Endodermal cell (in vitro differentiated cells): Measurements from ENCODE around the gene ARL5A. TPM values are rescaled to one million over a fixed set of nuclear protein-coding genes. Genes with fewer than 3 reads are reported as not detected.

Experiments
- DNase-seq: peaks from one replicate; pipeline ENCODE4 v3.0.0-alpha.2; 2017
- H3K27ac ChIP-seq: 2 replicates; pipeline ENCODE4 v1.5.1; 2013; ENCODE audit warnings: mild to moderate bottlenecking, low read depth, low read length, moderate library complexity
- H3K27me3 ChIP-seq: 2 replicates; pipeline ENCODE4 v1.6.1; 2013; ENCODE audit warnings: mild to moderate bottlenecking, low read length, moderate library complexity; ENCODE audit not compliant: insufficient read depth, control insufficient read depth, poor library complexity, severe bottlenecking
- H3K36me3 ChIP-seq: 2 replicates; pipeline ENCODE4 v1.7.0; 2013; ENCODE audit warnings: mild to moderate bottlenecking, low read length, moderate library complexity; ENCODE audit not compliant: control insufficient read depth, insufficient read depth
- H3K4me1 ChIP-seq: one replicate; pipeline ENCODE4 v1.7.0; 2013; ENCODE audit warnings: low read length; ENCODE audit not compliant: control insufficient read depth, insufficient read depth
- H3K4me3 ChIP-seq: 2 replicates; pipeline ENCODE4 v1.5.1; 2013; ENCODE audit warnings: mild to moderate bottlenecking, low read length, moderate library complexity
- H3K9ac ChIP-seq: 2 replicates; pipeline ENCODE4 v1.6.1; 2013; ENCODE audit warnings: mild to moderate bottlenecking, low read length, moderate library complexity; ENCODE audit not compliant: poor library complexity, severe bottlenecking; ENCODE audit errors: extremely low read depth
- H3K9me3 ChIP-seq: 2 replicates; pipeline ENCODE4 v1.6.1; 2013; ENCODE audit warnings: mild to moderate bottlenecking, low read length, moderate library complexity; ENCODE audit not compliant: control insufficient read depth
- H3K27ac Mint-ChIP-seq: 2 replicates; pipeline ENCODE4 v1.8.0; 2020; ENCODE audit warnings: mixed read lengths
- H3K27me3 Mint-ChIP-seq: 2 replicates; pipeline ENCODE4 v1.8.0; 2021; ENCODE audit warnings: mild to moderate bottlenecking, mixed read lengths; ENCODE audit not compliant: insufficient read depth
- H3K36me3 Mint-ChIP-seq: 2 replicates; pipeline ENCODE4 v1.8.0; 2020; ENCODE audit warnings: low read depth, mixed read lengths
- H3K4me1 Mint-ChIP-seq: 2 replicates; pipeline ENCODE4 v1.8.0; 2020; ENCODE audit warnings: mixed read lengths
- H3K4me3 Mint-ChIP-seq: 2 replicates; pipeline ENCODE4 v1.8.0; 2020; ENCODE audit warnings: mild to moderate bottlenecking, moderate library complexity, mixed read lengths
- H3K9me3 Mint-ChIP-seq: 2 replicates; pipeline ENCODE4 v1.8.0; 2020; ENCODE audit warnings: mild to moderate bottlenecking, mixed read lengths
- WGBS, 2 experiments: methylation state at CpG; one replicate each; pipeline versions ENCODE4 v1.1.5 to v1.1.7; 2013; ENCODE audit warnings: missing lambda C conversion rate in 2 of 2, mixed read lengths in 1 of 2; ENCODE audit not compliant: insufficient coverage in 1 of 2, insufficient read length in 1 of 2; 5-methylcytosine and 5-hydroxymethylcytosine counted together
- total RNA-seq, 2 donors: library from RNA; stranded (reverse); fragmentation: NEBNext Ultra II Directional in 1 of 2; extraction: Animal tissue kit (Norgen Biotek cat#: 25700) in 1 of 2; gene quantifications; 2 replicates in 1 of 2; 3 replicates in 1 of 2; pipeline ENCODE4 v1.2.1, GENCODE V29; 2021
- TF ChIP-seq, protein P1 (sequence below): fragments of 200-600 bp; sonication (generic); conservative IDR thresholded peaks from 2 replicates; pipeline ENCODE4 v1.5.0; 2021; ENCODE audit warnings: antibody characterized with exemption, mild to moderate bottlenecking

Gene ARL5A
- total RNA-seq, 2 donors from 2014 or later: 72.2 to 77.1 TPM

DNA sequence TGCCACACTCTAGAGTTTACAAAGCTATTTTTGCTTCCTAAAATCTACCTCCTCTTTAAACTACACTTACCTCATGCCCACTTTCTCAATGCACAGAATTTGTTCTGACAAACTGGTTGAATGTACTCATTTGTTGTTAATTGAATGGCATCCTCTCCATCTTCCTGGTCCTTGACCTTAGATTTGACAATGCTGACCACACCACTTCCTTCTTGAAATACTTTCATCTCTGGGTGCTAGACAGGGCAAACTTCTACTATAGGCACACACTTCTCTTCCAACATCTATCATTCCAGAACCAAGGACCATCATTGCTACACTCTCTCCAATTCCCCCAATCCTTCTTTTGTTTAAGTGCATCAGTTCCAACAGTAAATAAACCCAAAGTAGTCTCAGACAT lies 22.3 kb downstream of the ARL5A start:
- TF ChIP-seq, protein P1, sequence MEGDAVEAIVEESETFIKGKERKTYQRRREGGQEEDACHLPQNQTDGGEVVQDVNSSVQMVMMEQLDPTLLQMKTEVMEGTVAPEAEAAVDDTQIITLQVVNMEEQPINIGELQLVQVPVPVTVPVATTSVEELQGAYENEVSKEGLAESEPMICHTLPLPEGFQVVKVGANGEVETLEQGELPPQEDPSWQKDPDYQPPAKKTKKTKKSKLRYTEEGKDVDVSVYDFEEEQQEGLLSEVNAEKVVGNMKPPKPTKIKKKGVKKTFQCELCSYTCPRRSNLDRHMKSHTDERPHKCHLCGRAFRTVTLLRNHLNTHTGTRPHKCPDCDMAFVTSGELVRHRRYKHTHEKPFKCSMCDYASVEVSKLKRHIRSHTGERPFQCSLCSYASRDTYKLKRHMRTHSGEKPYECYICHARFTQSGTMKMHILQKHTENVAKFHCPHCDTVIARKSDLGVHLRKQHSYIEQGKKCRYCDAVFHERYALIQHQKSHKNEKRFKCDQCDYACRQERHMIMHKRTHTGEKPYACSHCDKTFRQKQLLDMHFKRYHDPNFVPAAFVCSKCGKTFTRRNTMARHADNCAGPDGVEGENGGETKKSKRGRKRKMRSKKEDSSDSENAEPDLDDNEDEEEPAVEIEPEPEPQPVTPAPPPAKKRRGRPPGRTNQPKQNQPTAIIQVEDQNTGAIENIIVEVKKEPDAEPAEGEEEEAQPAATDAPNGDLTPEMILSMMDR: no peak
- Mint-ChIP-seq H3K27ac (no peak overlapping the region), H3K9me3 (no peaks in the 10 kb centered on the region), H3K36me3 (peaks cover 29% of the 10 kb centered on the region), H3K4me1 (no peaks in the 10 kb centered on the region), H3K27me3 (no peaks in the 10 kb centered on the region), H3K4me3 (no peak overlapping the region)
- Histone ChIP-seq H3K9me3 (no peaks in the 10 kb centered on the region), H3K9ac (no peak overlapping the region), H3K27ac (no peak overlapping the region), H3K27me3 (no peaks in the 10 kb centered on the region), H3K4me3 (no peak overlapping the region), H3K4me1 (no peaks in the 10 kb centered on the region), H3K36me3 (peaks cover 83% of the 10 kb centered on the region)
- no peak for DNase-seq

- peaks cover 82% of the 10 kb centered on the region for H3K36me3 ChIP-seq
- H3K9me3 ChIP-seq: no peaks in the 10 kb centered on the region
- no peak for DNase-seq
- H3K27me3 ChIP-seq: no peaks in the 10 kb centered on the region
- no peak overlapping the region for H3K27ac ChIP-seq
- WGBS, 2 experiments: 85 to 100% methylated on average over 1 of the region's 1 CpG
- H3K4me1 ChIP-seq: no peaks in the 10 kb centered on the region
- H3K9ac ChIP-seq: no peak overlapping the region
- H3K36me3 Mint-ChIP-seq: peaks cover 24% of the 10 kb centered on the region
- H3K27ac Mint-ChIP-seq: no peak overlapping the region
- no peak overlapping the region for H3K4me3 Mint-ChIP-seq
- TF ChIP-seq, protein P1: no peak
- no peaks in the 10 kb centered on the region for H3K4me1 Mint-ChIP-seq
- H3K9me3 Mint-ChIP-seq: no peaks in the 10 kb centered on the region
- no peak overlapping the region for H3K4me3 ChIP-seq
- H3K27me3 Mint-ChIP-seq: no peaks in the 10 kb centered on the region
Measured at GRCh38 chr2:151805343-151805742, 22.9 kb downstream of the ARL5A start.

DNA sequence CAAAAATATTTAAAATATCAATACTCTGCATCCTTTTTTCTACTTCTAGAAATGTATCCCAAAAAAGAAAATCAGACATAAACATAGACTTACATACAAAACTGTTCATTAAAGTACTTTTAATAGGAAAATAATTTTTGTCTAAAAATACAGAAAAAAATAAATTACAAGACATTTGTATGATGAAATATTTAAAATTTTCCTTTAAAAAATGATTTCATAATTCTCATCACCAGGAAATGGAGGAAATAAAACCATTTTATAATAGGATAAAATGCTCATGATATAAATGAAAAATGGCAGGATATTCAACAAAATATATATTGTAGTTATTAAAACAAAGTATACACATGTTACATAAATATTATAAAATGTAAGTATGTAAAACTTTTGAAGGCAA lies 24.4 kb downstream of the ARL5A start:
- Mint-ChIP-seq H3K9me3 (no peaks in the 10 kb centered on the region), H3K36me3 (peaks cover 20% of the 10 kb centered on the region), H3K4me1 (no peaks in the 10 kb centered on the region), H3K4me3 (no peak overlapping the region), H3K27me3 (no peaks in the 10 kb centered on the region), H3K27ac (no peak overlapping the region)
- Histone ChIP-seq H3K27me3 (no peaks in the 10 kb centered on the region), H3K36me3 (peaks cover 81% of the 10 kb centered on the region), H3K4me3 (no peak overlapping the region), H3K27ac (no peak overlapping the region), H3K4me1 (no peaks in the 10 kb centered on the region), H3K9me3 (no peaks in the 10 kb centered on the region), H3K9ac (no peak overlapping the region)
- no peak for DNase-seq
- TF ChIP-seq, protein P1: no peak
